ENCODE data around the gene TMEM271.
"Not testable (repeated sequence)": the region's sequence is repeated elsewhere in the genome, so short reads cannot be mapped to it uniquely, and the experiment has no call there.

TMEM271 gene

DNA sequence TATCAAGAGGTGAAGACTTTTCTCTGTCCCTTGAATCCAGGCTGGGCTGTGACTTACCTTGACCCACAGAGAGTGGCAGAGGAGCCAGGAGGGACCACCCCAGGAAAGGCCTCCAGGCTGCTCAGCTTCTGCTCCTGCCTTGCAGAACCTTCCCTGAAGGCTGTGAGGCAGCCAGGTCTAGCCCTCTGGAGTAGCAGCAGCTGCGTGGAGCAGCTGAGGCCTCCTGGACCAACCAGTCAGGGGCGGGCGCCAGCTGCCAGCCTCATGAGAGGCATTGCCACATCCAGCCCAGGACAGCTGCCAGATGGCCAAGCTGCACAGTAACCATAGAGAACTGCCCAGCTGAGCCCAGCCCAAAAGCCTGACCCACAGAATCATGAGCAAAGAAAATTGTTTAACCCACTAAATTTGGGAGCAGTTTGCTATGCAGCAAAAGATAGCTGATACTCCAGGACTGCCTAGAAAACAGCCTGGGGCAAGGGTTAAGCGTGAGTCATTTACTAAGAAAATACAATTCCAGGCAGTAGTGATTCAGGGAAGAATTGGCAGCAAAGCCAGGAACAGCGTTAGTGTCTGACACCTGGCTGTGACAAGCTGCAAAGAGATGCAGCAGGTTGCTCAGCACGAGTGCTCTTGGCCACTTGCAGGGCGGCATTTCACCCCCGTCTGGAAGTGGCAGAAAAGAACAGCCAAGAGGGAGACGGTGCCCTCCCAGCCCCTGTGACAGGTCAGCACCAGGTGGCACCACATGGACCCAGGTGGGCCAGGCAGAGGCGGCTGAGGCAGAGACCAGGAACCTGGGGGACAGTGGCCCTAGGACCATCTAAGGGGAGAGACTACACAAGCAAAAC lies 34.5 kb upstream of the TMEM271 start:
- DNase-seq (ENCODE audit: low read depth in 2 of 3, low spot score in 1 of 3): no peak

DNA sequence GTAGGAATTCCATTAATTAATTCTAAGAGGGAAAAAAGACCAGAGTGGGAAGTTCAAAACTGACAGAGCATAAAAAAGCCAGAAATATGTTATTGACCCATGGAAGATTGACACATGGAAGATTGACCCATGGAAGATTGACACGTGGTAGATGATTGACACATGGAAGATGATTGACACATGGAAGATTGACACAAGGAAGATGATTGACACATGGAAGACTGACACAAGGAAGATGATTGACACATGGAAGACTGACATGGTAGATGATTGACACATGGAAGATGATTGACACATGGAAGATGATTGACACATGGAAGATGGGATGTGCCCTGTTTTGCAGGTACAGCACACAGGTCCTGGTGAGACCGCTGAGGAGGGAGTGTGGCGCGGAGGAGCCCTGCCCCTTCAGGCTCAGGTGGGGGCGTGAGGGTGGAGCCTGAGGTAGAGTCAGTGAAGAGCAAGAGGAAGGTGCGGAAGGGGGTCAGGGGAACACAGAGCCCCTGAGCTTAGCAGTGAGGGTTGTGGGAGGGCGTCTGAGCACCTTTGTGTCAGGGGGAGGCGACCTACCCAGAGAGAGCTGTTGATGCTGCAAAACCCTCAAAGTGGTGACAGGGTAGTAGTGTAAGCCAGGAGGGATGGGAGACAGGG lies 33.4 kb upstream of the TMEM271 start:
- DNase-seq (ENCODE audit: low read depth in 2 of 3, low spot score in 1 of 3): no peak

DNA sequence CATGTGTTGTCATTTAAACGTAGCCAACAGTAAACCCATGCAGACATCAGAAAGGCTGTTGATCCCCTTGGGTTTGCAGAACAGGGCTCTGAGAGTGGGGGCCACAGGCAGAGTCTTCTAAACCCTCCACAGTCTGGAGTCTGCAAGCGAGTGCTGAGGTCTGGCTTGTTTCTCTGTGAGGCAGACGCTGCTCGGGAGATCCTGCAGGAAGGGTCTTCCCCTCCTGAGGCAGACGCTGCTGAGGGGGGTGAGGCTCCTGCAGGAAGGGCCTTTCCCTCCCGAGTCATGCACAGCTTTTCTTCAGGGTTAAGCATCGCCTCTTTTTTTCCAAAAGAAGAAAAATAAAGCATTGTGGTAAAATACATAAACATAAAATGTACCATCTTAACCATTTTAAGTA lies 32.1 kb upstream of the TMEM271 start:
- no peak for DNase-seq (ENCODE audit: low read depth in 2 of 3, low spot score in 1 of 3)

DNA sequence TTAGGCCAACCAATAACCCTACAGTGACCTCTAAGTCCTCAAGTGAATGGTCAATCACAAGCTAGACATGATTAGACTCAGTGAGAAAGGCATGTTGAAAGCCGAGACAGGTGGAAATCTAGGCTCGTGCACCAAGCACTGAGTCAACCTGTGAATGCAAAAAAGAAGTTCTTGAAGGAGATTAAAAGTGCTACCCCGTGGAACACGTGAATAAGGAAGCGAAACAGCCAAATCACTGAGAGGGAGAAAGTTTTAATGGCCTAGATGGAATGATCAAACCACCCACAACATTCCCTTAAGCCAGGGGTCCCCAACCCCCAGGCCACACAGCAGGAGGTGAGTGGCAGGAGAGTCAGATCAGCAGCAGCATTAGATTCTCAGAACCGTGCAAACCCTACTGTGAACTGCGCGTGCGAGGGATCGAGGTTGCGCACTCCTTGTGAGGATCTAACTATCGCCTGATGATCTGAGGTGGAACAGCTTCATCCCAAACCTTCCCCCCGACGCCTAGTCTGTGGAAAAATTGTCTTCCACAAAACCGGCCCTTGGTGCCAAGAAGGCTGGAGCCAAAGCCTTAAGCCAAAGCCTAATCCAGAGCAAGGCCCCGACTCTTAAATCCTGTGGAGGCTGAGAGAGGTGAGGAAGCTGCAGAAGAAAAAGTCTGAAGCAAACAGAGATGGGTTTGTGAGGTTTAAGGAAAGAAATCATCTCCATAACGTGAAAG lies 29.8 kb upstream of the TMEM271 start:
- DNase-seq (ENCODE audit: low read depth in 2 of 3, low spot score in 1 of 3): no peak

DNA sequence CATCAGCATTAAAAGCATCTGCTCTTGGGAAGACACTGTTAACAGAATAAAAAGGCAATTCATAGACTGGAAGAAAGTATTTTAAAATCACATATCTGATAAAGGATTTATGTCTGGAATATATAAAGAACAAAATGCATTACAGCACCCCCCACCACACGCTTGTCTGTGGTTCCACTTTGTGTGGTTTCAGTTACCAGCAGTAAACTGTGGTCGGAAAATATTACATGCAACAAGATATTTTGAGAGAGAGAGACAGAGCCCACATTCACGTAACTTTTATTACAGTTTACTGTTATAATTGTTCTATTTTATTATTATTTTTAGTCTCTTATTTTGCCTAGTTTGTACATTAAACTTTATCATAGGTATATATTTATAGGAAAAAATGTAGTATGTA lies 28.0 kb upstream of the TMEM271 start:
- DNase-seq (ENCODE audit: low read depth in 2 of 3, low spot score in 1 of 3): peak in 1 of 3 donors; percentile 8

DNA sequence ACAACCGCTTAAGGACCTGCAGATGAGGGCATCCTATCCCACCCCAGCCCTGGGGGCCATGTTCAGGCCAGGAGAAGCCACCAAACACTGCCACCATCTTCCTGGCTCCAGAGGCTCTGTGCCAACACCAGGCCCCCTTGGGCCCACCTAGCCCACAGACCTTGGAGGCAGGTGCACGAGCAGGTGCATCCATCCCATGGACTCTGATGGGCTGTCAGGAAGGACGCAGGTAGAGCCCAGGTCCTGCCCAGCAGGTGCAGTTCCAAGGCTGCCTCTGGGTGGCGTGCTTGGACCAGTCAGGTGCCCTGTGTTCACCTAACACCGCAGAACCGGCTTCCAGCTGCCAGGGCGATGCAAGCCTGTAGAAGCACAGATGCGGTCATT lies 26.5 kb upstream of the TMEM271 start:
- DNase-seq (ENCODE audit: low read depth in 2 of 3, low spot score in 1 of 3): peak; percentile 57 to 77 (median 68)

DNA sequence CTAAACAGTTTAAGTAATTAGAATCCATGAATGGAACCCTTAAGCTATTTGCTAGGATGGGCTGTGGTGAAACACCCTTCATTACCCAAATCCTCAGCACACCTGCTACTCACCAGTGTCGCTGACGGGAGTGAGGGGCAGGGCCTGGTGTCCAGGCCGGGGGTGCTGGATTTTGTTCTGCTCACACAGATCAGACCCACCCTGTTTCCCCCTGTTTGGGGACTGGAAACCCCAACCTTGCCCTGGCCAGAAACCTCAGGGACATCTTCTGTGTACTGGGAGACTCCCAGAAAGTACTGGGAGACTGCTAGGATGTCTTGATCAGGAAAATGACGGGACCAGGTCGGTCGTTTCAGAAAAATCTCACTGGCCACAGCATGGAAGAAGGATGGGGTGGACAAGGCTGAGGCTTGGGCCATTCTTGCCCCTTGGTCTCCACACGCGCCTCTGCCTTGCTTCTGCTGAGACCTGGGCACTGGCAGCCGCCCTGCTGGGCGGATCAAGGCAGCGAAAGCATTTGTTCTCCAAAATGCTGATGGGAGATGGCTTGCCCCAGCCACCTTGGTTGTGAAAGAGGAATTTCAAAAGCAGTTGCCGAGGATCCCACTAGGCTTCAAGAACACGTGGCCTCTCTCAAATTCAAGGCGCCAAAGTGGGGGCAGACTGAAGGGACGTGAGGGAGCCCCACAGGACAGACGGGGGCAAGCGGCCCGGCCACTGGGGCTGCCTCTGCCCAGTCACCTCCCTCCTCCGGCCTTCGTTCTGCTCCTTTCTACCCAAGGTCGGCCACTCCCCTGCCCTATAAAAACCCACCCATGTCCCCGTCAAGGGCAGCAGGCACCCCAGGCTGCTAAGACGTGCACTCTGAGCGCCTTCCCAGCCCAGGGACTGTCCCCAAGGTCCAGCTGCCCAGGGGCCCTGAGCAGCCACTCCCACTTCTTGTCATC lies 25.8 kb upstream of the TMEM271 start:
- no peak for DNase-seq (ENCODE audit: low read depth in 2 of 3, low spot score in 1 of 3)

DNA sequence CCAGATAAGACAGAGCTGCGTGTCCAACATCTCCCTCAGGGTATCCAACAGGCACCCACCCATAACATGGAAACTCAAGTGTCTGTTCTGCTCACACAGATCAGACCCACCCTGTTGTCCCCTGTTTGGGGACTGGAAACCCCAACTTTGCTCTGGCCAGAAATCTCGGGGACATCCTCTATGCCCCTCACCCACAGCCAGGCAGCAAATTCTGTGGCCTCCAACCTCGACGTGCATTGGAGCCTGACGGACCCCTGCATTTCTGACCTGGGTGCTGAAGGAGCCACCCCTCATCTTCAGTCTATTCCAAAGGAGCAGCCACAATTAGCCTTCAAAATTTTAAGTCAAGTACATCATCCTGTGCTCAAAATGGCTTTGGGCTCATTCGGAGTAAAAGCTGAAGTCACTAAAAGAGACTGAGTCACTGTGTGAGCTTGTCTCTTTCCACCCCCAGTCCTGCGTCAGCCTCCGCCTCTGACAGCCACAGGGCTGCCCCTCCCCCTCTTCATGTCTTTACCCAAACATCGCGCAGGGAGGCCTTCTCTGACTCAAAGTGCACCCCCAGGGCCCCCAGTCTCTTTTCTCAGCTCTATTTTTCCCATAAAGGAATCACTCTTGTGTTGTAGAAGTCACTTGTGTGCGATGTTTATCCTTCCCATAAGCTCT lies 24.9 kb upstream of the TMEM271 start:
- DNase-seq (ENCODE audit: low read depth in 2 of 3, low spot score in 1 of 3): peak; percentile 38 to 56 (median 55)

DNA sequence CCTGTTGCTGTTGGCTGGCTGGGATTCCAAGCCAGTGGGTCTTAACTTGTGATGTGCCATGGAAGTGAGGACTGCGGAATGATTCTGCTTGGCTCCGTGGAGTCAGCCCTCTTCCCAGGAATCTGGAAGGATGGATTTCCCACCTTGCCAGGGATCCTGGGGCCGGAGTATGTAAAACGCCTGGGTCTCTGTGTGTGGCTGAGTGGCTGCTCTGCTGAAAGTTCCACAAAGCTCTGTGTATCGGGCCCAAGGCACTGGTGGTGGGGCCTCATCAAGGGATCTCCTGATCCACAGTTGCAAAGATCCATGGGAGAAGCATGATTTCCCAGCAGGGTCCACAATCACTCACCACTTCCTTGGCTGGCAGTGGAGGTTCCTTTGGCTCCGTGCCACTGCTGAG lies 24.1 kb upstream of the TMEM271 start:
- DNase-seq (ENCODE audit: low read depth in 2 of 3, low spot score in 1 of 3): no peak

DNA sequence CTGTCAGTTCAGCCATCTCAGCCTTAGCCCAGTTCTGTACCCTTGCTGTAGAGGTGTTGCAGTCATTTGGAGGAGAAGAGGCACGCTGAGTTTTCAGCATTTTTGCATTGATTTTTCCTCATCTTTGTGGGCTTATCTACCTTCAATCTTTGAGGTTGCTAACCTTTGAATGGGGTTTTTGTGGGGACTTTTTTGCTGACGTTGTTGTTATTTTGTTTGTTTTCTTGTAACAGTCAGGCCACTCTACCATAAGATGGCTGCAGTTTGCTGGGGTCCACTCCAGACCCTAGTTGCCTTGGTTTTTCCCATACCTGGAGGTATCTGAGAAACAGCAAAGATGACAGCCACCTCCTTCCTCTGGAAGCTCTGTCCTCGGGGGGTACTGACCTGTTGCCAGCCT lies 22.8 kb upstream of the TMEM271 start:
- no peak for DNase-seq (ENCODE audit: low read depth in 2 of 3, low spot score in 1 of 3)

DNA sequence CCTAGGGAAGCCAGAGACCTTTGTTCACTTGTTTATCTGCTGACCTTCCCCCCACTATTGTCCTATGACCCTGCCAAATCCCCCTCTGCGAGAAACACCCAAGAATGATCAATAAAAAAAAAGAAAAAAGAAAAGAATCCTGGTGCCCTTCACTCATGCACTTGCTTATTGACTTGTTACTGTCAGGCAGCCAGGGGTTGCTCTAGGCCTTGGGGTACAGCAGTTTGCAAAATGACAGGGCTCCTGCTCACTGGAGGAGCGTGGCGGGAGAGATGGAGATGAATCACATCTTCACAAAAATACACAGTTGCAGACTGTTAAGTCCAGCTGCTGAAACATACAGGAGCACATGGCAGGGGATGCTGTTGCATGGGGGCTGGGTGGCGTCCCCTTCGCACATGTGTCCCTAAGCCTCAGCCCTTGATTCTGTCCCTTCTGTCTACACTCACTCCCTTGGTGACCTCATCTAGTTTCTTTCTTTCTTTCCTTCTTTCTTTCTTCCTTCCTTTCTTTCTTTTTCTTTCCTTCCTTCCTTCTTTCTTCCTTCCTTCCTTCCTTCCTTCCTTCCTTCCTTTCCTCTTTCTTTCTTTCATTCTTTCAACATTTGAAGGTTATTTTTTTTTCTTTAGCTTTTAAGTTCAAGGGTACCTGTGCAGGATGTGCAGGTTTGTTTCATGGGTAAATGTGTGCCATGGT lies 16.9 kb upstream of the TMEM271 start:
- DNase-seq (ENCODE audit: low read depth in 2 of 3, low spot score in 1 of 3): no peak

DNA sequence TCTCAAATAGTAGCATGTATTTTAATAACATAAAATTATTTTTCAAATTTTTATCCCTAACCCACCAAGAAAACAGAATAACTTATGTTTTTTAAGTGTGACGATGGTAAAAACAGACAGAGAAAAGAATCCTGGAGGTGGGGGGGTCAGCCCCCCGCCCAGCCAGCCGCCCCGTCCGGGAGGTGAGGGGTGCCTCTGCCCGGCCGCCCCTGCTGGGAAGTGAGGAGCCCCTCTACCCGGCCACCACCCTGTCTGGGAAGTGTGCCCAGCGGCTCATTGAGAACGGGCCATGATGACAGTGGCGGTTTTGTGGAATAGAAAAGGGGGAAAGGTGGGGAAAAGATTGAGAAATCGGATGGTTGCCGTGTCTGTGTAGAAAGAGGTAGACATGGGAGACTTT lies 16.1 kb upstream of the TMEM271 start:
- not testable (repeated sequence) for DNase-seq (ENCODE audit: low read depth in 2 of 3, low spot score in 1 of 3)

DNA sequence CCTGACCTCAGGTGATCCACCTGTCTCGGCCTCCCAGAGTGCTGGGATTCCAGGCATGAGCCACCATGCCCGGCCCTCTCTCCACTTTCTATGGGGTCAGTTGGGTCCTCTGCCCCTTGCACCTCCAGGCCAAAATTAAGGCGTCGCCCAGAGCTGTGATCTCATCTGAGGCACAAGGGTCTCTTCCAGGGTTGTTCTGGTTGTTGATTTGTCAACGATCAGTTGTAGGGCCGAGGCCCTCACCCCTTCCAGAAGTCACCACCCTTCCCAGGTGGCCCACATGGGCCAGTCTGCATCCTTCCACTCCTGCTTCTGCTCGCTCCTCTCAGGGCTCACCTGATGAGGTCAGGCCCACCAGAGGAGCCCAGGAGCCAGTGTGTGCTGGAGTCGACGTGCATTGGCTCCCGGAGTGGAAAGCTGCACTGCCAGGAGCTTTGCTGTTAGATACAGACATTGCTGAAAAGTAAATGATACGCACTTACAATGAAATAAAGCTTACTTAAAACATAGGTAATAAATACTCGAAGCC lies 14.3 kb upstream of the TMEM271 start:
- DNase-seq (ENCODE audit: low read depth in 2 of 3, low spot score in 1 of 3): no peak

DNA sequence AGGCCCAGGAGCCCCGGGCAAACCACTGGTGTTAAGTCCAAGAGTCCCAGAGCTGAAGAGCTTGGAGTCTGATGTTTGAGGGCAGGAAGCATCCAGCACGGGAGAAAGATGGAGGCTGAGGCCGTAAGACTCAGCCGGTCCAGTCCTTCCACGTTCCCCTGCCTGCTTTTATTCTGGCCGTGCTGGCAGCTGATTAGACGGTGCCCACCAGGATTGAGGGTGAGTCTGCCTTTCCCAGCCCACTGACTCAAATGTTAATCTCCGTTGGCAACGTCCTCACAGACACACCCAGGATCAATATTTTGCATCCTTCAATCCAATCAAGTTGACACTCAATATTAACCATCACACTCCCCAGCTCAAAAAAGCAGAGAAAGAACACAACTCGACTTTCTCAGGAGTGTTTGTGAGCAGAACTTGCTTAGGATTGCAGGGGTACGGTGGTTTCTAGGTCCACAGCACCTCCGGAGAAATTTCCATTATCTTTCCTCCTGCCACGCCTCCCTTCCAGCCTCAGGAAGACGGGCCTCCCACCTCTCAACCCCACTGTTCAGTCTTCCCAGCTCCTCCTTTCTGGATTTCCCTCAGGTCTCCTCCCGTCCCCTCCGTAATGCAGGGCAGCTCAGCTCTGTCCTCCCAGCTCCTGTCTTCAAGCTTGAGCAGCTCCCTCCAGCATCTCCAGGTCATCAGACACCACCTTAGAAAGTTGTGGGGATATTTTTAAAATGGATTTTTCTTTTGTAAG lies 13.3 kb upstream of the TMEM271 start:
- no peak for DNase-seq (ENCODE audit: low read depth in 2 of 3, low spot score in 1 of 3)

DNA sequence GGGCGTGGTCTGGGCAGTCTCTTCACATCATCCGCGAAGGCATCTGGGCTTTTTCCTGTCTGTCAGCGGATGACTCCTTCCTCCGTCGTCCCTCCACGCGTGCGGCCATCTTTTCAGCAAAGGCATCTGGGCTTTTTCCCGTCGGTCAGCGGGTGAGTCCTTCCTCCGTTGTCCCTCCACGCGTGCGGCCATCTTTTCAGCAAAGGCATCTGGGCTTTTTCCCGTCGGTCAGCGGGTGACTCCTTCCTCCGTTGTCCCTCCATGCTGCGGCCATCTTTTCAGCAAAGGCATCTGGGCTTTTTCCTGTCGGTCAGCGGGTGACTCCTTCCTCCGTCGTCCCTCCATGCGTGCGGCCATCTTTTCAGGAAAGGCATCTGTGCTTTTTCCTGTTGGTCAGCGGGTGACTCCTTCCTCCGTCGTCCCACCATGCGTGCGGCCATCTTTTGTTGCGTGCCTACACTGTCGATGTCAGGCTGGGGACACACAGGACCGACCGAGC lies 12.3 kb upstream of the TMEM271 start:
- DNase-seq (ENCODE audit: low read depth in 2 of 3, low spot score in 1 of 3): no peak

DNA sequence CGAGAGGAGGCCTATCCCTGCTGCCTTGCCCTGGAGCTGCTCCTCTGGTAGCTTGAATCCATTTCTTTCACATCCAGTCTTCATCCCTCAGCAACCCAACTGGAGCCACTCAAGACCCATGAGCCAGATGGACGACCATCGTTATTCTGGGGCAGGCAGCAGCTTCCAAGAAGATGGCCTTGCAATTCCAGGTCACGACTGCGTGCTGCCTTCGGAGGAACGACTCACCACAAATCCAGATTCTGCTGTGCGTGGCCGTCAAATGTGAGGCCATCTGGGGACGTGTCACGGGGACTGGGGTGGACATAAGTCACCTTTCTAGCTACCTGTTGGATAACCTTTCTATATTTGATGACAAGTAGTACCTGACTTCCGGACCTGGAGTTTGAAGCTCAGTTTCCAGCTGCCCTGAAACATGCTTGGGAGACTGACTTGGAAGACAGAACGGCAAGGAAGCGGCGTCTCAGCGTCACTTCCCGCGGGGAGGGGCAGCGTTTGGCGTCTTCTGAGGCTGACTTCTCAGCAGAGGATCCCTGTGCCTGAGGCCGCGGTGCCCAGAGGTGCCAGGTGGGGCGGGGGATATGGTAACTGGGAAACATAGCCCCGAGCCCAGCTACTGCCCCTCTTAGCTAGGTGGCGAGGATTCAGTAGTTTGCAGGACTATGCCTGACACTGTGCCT lies 11.7 kb upstream of the TMEM271 start:
- DNase-seq (ENCODE audit: low read depth in 2 of 3, low spot score in 1 of 3): no peak

DNA sequence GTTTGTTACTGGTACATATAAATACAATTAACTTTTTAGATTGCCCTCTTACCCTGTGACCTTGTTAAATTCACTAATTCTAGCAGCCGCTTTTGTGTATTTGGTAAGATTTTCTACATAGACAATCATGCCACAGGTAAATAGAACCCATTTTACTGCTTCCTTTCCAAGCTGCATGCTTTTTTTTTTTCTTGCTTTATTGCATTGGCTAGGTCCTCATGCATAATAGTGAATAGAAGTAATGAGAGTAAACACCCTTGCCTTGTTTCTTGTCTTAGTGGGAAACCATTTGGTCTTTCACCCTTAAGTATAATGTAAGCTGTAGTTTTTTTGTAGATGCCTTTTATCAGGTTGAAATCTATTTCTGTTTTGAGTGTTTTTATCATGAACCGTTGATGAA lies 7.7 kb upstream of the TMEM271 start:
- DNase-seq (ENCODE audit: low read depth in 2 of 3, low spot score in 1 of 3): no peak

DNA sequence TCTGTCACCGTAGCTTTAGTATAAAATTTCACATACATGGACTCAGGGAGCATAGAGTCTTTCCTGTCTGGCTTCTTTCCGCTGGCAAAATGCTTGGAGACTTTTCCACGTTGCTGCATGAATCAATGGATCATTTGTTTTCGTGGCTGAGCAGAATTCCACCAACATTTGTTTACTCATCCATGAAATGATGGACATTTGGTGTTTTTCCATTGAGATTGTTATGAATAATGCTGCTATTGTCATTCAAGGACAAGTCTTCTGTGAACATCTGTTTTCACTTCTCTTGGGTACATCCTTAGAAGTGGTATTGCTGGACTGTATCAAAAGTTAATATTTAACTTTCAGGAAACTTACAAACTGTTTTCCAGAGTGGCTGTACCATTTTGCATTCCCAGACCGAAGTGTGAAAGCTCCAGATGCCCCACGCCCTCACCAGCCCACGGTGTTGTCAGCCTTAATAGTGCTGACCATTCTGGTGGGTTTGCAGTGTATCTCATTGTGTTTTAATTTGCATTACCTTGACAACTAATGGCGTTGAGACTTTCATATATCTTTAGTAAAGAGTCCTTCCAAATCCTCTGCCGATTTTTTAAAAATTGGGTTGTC lies 5.8 kb upstream of the TMEM271 start:
- no peak for DNase-seq (ENCODE audit: low read depth in 2 of 3, low spot score in 1 of 3)

Measured in stimulated activated CD4-positive, alpha-beta T cell treated with anti-CD3 and anti-CD28 coated beads, Interleukin-12 subunit alpha, Interleukin-12 subunit beta, amount 100 ng/mL, for 48 hours (primary cell).